Fibroblast of pulmonary artery (primary cell): ENCODE results near the gene DNER.

Experiments used
- DNase-seq: peaks from one replicate; pipeline ENCODE4 v3.0.0-alpha.2; 2010; ENCODE audit warnings: low read depth
- H3K4me3 ChIP-seq: replicated peaks from 2 replicates; pipeline ENCODE4 v1.5.1; 2011; ENCODE audit warnings: low read depth, mild to moderate bottlenecking, control low read depth, low read length, moderate library complexity
- CTCF ChIP-seq: IDR thresholded peaks from 2 replicates; pipeline ENCODE4 v1.5.1; 2011; ENCODE audit warnings: mild to moderate bottlenecking, control low read depth, low read length, inconsistent platforms; ENCODE audit errors: missing control alignments

Gene DNER

GRCh38 chr2:229335877-229336346 lies 378.4 kb downstream of the DNER start:
- H3K4me3 ChIP-seq = no peak overlapping the region
- no peak for TF ChIP-seq CTCF
- DNase-seq = no peak

DNA sequence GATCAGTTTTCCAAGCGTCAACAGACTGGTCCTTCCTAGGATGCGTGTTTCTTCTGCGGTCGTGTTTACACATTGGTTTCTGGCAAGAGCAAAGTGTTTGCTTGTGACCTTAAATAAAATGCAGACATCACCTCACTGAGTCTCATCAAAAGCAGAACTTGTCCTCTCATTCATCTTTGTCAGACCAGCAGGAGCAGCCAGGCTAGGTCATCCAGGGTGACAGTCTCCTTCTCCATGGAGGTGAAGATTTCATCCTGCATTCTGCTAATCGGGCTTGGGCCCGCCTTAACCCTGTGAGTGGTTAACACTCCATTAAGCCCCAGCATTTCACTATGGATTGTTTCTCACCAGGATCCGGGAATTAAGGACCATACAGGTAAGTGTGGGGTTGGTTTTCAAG lies 379.0 kb downstream of the DNER start:
- DNase-seq = no peak

GRCh38 chr2:229330952-229331351 lies 383.4 kb downstream of the DNER start:
- TF ChIP-seq CTCF = no peak
- DNase-seq = no peak
- no peak overlapping the region for H3K4me3 ChIP-seq

More for the DNA sequence above, 379.0 kb downstream of the DNER start:
- TF ChIP-seq CTCF = no peak
- no peak overlapping the region for H3K4me3 ChIP-seq

GRCh38 chr2:229319558-229319957 lies 394.8 kb downstream of the DNER start:
- no peak for DNase-seq
- H3K4me3 ChIP-seq = no peak overlapping the region
- no peak for TF ChIP-seq CTCF

DNA sequence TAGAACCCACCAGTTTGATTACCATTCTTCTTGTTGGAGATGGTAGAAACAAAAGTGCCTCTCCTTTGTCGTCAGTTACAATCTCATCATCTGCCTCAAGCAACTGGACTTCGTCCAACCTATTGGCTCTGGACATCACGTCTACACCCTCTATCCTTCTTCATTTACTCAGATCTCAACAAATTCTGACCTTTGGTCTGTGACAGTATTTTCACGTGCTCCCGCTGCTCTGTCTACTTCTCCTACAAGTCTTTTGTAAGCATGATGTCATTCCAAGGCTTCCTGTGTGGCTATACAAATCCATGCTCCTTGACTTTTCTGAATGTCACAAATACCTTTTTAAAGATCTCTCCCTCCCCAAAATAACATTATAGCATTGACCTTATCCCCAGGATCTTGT lies 400.2 kb downstream of the DNER start:
- no peak for TF ChIP-seq CTCF
- DNase-seq = peak; percentile 50

GRCh38 chr2:229313591-229313990 lies 400.8 kb downstream of the DNER start:
- DNase-seq = peak; percentile 94
- H3K4me3 ChIP-seq = no peak overlapping the region
- TF ChIP-seq CTCF = no peak

More for the DNA sequence above, 400.2 kb downstream of the DNER start:
- no peak overlapping the region for H3K4me3 ChIP-seq
